HG02798 (cell line): ENCODE measurements around the gene DDX31.

Source experiments
- ATAC-seq: cut with Tn5 transposase; IDR thresholded peaks from one replicate; pipeline ENCODE4 v1.9.1; 2021; ENCODE audit warnings: mild to moderate bottlenecking; ENCODE audit not compliant: unreplicated experiment, poor library complexity

Gene DDX31

GRCh38 chr9:132600326-132600984 is 69.3 kb downstream of the DDX31 start:
- ATAC-seq = no peak

GRCh38 chr9:132597073-132597775 is 72.6 kb downstream of the DDX31 start:
- no peak for ATAC-seq

DNA sequence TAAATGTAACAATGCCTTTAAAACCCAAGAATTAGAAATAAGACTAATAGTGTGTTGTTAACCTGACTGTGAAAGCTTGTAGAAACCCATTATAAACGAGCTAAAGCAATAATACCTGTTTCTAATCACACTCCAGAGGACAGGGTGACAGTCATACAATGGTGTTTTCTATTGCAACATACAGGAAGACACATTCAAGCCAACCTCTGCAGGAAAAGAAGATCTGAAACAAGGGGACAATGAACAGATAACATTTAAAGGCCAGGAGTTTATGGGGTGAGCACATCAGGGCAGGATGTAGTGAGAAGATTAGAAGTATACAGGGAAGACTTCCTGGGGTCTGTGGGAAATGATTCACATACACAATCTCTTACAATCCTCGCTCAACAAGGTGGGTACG is 73.6 kb downstream of the DDX31 start:
- no peak for ATAC-seq

DNA sequence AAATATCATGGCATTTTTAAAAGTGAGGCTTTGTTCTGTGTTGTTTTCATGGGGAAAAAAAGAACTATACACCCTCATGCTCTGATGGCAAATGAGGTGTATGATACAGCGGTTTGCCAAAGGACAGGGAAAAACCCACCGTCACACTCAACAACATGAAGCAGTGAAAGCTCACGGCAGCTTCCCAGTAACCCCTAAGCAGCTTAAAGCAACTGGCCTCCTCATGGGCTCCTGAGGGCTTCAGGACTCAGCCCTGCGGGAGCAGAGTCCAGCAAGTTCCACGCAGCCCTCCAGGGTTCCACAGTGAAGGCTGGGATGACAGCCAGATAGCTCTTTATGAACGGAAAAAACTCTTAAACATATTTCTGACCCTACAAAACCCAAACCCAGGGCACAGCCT is 74.5 kb downstream of the DDX31 start:
- no peak for ATAC-seq

DNA sequence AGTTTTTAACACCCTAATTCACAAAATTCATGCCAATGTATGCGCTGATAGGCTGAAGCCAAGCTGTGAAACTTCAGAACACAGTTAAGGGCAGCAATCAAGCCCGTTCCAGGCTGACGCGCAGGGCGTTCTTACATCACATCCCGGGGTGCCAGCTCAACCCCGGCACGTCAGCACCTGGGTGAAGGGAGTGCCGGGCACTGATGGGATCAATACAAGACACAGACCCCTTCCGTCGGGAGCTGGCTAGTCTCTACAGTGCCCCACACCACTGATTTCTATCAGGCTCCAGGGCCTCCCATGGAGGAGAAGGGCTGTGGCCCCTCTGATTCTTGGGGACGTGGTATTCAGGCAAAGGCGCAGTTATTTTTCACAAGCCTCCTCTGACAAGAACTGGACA is 75.4 kb downstream of the DDX31 start:
- ATAC-seq = no peak

- ATAC-seq = no peak
Observed at GRCh38 chr9:132592451-132592850, 77.3 kb downstream of the DDX31 start.

DNA sequence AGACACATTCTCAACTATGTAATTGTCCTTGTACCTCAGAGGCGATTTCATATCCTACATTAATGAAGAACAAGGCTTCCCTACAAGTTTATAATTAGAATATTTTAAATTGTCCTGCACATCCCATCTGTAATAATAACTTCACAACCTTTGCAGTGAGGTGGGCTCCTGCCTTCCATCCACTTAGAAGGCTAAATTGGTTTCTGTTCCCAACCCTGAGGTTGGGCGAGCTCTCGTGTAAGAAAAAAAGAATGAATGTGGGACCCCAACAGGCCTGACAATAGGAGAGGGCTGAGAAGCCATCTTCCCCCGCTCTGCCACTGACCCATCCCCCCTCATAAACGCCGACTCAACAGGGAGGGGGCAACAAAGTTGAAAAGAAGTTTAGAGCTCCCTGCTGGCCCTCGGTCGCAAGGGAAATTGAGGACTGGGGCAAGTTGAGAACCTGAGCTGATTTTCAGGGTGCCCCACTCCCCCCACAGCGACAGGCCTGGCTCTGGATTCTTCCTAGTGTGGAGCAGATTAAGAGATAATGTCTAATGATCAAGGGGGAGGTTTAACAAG is 78.0 kb downstream of the DDX31 start:
- no peak for ATAC-seq

GRCh38 chr9:132591244-132591643 is 78.5 kb downstream of the DDX31 start:
- no peak for ATAC-seq

DNA sequence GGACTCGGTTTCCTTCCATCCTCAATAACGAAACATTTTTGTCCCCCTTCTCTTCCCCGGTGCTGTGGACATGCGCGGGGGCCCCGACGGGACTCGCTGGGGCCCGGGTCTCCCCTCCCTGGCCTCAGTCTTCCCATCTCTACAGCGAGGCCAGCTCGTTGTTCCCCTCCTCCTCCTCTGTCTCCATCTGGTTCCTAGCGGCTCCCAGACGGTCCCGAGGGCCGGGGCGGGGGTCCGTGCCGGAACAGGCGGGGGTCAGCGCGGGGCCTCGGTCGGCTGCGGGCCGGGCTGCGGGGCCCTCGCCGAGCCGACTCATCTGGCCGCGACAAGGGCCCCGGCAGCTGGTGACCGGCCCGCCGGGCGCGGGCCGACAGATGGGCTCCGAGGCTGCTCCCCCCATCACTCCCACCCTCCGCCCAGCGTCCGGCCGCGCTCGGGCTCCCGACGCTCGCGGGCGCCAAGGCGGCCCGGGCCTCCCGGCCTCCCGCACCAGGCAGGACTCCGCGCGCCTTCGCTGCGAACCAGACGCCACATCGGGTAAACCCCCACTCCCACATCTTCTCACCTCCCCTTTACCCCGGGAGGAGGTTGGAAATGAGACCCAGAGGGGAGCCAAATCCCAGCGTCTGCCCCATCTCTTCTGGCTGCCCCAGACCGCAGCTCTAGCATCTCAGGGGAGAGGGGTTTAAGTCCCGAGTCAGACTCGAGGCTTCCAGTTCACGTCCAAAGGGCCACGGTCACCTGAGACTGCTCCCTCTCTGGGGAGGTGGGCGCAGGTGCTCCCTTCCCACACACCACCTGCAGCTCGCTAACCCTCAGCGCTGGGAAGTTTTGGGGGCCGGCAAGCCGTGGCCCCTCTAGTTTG is 79.2 kb downstream of the DDX31 start:
- no peak for ATAC-seq

GRCh38 chr9:132590037-132590317 is 79.8 kb downstream of the DDX31 start:
- ATAC-seq = no peak

DNA sequence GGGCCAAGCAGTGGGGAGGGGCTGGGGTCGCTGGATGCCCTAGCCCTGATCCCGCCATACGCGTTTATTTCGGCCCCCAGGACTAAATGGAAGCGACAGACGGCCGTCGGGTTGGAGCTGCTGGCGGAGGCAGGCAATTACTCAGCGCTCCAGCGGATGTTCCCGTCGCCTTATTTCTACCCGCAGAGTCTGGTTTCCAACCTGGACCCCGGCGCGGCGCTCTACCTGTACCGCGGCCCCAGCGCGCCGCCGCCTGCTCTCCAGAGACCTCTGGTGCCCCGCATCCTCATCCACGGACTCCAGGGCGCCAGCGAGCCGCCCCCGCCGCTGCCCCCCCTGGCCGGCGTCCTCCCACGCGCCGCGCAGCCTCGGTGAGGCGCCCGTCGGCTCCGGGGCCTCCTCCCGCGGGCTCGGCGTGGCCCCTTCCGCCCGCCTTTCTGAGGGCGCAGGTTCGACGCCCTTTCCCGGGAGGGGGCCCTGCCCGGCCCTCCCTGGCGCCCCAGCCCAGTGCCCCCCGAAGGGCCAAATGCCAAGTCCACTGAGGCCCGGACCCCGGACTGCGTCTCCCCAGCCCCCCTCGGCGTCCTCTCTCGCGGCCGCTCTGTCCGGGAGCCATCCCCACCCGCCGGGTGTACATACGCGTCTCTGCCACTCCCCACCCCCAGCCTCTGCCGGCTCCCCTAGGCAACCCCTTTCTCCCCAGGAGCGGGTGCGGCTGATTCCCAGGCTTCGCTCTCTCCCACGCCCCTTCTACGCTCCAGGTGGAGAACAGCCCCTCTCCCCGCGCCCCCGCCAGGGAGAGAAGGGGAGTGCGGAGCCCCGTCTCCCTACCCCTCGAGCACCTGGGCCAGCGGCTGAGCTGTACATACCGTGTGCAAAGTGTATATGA is 80.4 kb downstream of the DDX31 start:
- ATAC-seq = no peak

GRCh38 chr9:132588501-132589147 is 81.2 kb downstream of the DDX31 start:
- no peak for ATAC-seq

- ATAC-seq = no peak
Observed at GRCh38 chr9:132588098-132588497, 81.7 kb downstream of the DDX31 start.

- ATAC-seq = no peak
Observed at GRCh38 chr9:132587592-132587955, 82.2 kb downstream of the DDX31 start.

GRCh38 chr9:132586830-132587591 is 82.8 kb downstream of the DDX31 start:
- ATAC-seq = no peak

GRCh38 chr9:132585954-132586829 is 83.6 kb downstream of the DDX31 start:
- ATAC-seq = no peak

DNA sequence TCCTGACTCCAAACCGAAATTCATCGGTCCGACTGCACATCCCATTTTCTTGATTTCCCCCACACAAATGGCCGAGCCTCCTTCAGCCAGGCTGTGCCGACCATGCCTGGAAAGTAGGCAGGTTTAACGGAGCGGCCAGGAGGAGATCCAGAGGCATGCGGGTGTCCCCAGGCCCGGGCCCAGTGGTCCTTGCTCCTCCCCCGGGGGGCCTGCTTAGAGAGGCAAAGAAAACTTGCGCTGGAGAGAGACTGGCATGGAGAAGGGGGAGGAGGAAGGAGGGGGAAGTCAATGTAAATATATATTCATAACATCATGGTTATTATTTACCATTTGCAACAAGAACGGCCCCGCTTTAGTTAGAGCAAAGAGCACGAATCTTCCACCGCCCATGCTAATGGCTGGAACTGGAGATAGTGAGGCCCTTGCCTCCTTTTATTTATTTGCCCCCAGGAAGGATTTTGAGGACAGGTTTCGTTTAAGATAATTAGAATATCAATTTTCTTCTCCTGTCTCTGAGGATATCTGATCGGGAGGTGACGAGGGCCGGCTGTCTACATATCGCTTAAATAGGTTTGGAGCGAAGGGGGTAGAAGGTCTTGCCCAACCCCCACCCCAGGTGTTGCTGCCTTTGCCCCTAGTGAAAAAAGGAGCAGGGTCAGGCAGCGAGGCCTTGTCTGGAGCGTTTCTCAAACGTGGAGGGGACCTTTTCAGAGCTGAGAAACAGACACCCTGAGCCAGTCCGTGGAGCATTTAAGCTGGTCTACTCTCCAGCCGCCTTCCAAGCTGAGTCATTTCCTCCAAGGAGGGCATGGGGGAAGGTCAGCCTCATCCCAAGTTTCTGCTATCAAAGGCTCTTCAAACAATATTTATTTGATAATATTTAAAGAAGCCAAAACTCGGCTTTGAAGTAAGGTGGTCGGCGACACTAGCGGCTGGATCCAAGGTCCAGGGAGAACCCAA is 84.9 kb downstream of the DDX31 start:
- ATAC-seq = no peak
